Neural crest cell (in vitro differentiated cells): ENCODE measurements around the gene MEP1A. TPM values are rescaled to one million over a fixed set of nuclear protein-coding genes. Genes with fewer than 3 reads are reported as not detected.
"Not testable (repeated sequence)": the region's sequence is repeated elsewhere in the genome, so short reads cannot be mapped to it uniquely, and the experiment has no call there.

Experiments used
- DNase-seq: peaks from one replicate; pipeline ENCODE4 v3.0.0; 2021; ENCODE audit warnings: low read depth, mixed read lengths, low spot score
- H3K27ac Mint-ChIP-seq: one replicate; pipeline ENCODE4 v1.8.0; 2021; ENCODE audit warnings: mild to moderate bottlenecking, mixed read lengths; ENCODE audit not compliant: unreplicated experiment
- H3K27me3 Mint-ChIP-seq: 2 replicates; pipeline ENCODE4 v1.8.0; 2021; ENCODE audit warnings: low read depth, mild to moderate bottlenecking, mixed read lengths
- H3K36me3 Mint-ChIP-seq: 2 replicates; pipeline ENCODE4 v1.8.0; 2021; ENCODE audit warnings: low read depth, mild to moderate bottlenecking, mixed read lengths
- H3K4me1 Mint-ChIP-seq: 2 replicates; pipeline ENCODE4 v1.8.0; 2021; ENCODE audit warnings: mixed read lengths
- H3K4me3 Mint-ChIP-seq: one replicate; pipeline ENCODE4 v1.8.0; 2021; ENCODE audit warnings: mild to moderate bottlenecking, mixed read lengths
- H3K9me3 Mint-ChIP-seq: 2 replicates; pipeline ENCODE4 v1.8.0; 2021; ENCODE audit warnings: mixed read lengths
- CTCF ChIP-seq: fragments of 200-600 bp; sonication (generic); conservative IDR thresholded peaks from 2 replicates; pipeline ENCODE4 v1.5.0; 2021; ENCODE audit warnings: antibody characterized with exemption, mild to moderate bottlenecking
- total RNA-seq: library from RNA; stranded (reverse); gene quantifications from 2 replicates; pipeline ENCODE4 v1.2.1, GENCODE V29; 2021

MEP1A gene
- total RNA-seq, 1 donor from 2014 or later, result not detected

- no peak for DNase-seq
- Mint-ChIP-seq H3K9me3 (no peaks in the 10 kb centered on the region), H3K4me3 (no peak overlapping the region), H3K36me3 (no peaks in the 10 kb centered on the region), H3K27me3 (no peaks in the 10 kb centered on the region), H3K27ac (no peak overlapping the region), H3K4me1 (no peaks in the 10 kb centered on the region)
- no peak for TF ChIP-seq CTCF
Measured at GRCh38 chr6:46757214-46757596, 36.0 kb upstream of the MEP1A start.

GRCh38 chr6:46758960-46759753 is 34.0 kb upstream of the MEP1A start:
- no peak for TF ChIP-seq CTCF
- no peaks in the 10 kb centered on the region for H3K4me1 Mint-ChIP-seq
- H3K27me3 Mint-ChIP-seq, result no peaks in the 10 kb centered on the region
- H3K9me3 Mint-ChIP-seq, result peaks cover 3% of the 10 kb centered on the region
- H3K4me3 Mint-ChIP-seq, result no peak overlapping the region
- H3K27ac Mint-ChIP-seq, result no peak overlapping the region
- DNase-seq, result no peak
- H3K36me3 Mint-ChIP-seq, result no peaks in the 10 kb centered on the region

- no peak for TF ChIP-seq CTCF
- H3K36me3 Mint-ChIP-seq, result no peaks in the 10 kb centered on the region
- no peak for DNase-seq
- H3K4me3 Mint-ChIP-seq, result no peak overlapping the region
- H3K27me3 Mint-ChIP-seq, result no peaks in the 10 kb centered on the region
- H3K4me1 Mint-ChIP-seq, result no peaks in the 10 kb centered on the region
- H3K9me3 Mint-ChIP-seq, result peaks cover 3% of the 10 kb centered on the region
- no peak overlapping the region for H3K27ac Mint-ChIP-seq
Measured at GRCh38 chr6:46760925-46761324, 32.3 kb upstream of the MEP1A start.

- H3K9me3 Mint-ChIP-seq, result peaks cover 7% of the 10 kb centered on the region
- no peak overlapping the region for H3K4me3 Mint-ChIP-seq
- no peaks in the 10 kb centered on the region for H3K36me3 Mint-ChIP-seq
- H3K27me3 Mint-ChIP-seq, result no peaks in the 10 kb centered on the region
- no peaks in the 10 kb centered on the region for H3K4me1 Mint-ChIP-seq
- TF ChIP-seq CTCF, result no peak
- no peak overlapping the region for H3K27ac Mint-ChIP-seq
- no peak for DNase-seq
Measured at GRCh38 chr6:46763466-46763865, 29.7 kb upstream of the MEP1A start.

- not testable (repeated sequence) for H3K27ac Mint-ChIP-seq, H3K4me3 Mint-ChIP-seq, H3K36me3 Mint-ChIP-seq, H3K9me3 Mint-ChIP-seq, H3K4me1 Mint-ChIP-seq, H3K27me3 Mint-ChIP-seq, DNase-seq
Measured at GRCh38 chr6:46764280-46764679, 28.9 kb upstream of the MEP1A start.

- no peak for DNase-seq
- H3K27me3 Mint-ChIP-seq, result no peaks in the 10 kb centered on the region
- H3K4me1 Mint-ChIP-seq, result no peaks in the 10 kb centered on the region
- no peak overlapping the region for H3K4me3 Mint-ChIP-seq
- no peaks in the 10 kb centered on the region for H3K36me3 Mint-ChIP-seq
- no peak overlapping the region for H3K27ac Mint-ChIP-seq
- no peak for TF ChIP-seq CTCF
- H3K9me3 Mint-ChIP-seq, result peaks cover 7% of the 10 kb centered on the region
Measured at GRCh38 chr6:46764961-46765360, 28.2 kb upstream of the MEP1A start.
